IPS DF 6.9 (cell line): ENCODE data around the gene KLC3.
"Not testable (repeated sequence)": the region's sequence is repeated elsewhere in the genome, so short reads cannot be mapped to it uniquely, and the experiment has no call there.

Source experiments
- DNase-seq: peaks from one replicate; pipeline ENCODE4 v3.0.0-alpha.2; 2013; ENCODE audit warnings: low read depth, low spot score
- H3K27ac ChIP-seq: one replicate; pipeline ENCODE4 v1.5.1; 2013; ENCODE audit warnings: low read length, control low read depth
- H3K27me3 ChIP-seq: 2 replicates; pipeline ENCODE4 v1.6.1; 2013; ENCODE audit warnings: mild to moderate bottlenecking, low read length; ENCODE audit not compliant: control insufficient read depth, insufficient read depth
- H3K36me3 ChIP-seq: 2 replicates; pipeline ENCODE4 v1.6.1; 2013; ENCODE audit warnings: low read length; ENCODE audit not compliant: control insufficient read depth, insufficient read depth
- H3K4me1 ChIP-seq: 2 replicates; pipeline ENCODE4 v1.6.1; 2013; ENCODE audit warnings: low read length; ENCODE audit not compliant: control insufficient read depth, insufficient read depth
- H3K4me3 ChIP-seq: 2 replicates; pipeline ENCODE4 v1.5.1; 2013; ENCODE audit warnings: mild to moderate bottlenecking, low read length
- H3K9me3 ChIP-seq: 2 replicates; pipeline ENCODE4 v1.6.1; 2013; ENCODE audit warnings: low read length, inconsistent platforms; ENCODE audit not compliant: control insufficient read depth, insufficient read depth
- WGBS: extraction: QIAGEN DNeasy Blood & Tissue Kit; methylation state at CpG from one replicate; pipeline ENCODE4 v1.1.7; 2013; ENCODE audit warnings: mixed read lengths, missing lambda C conversion rate; ENCODE audit not compliant: insufficient read length, insufficient coverage; 5-methylcytosine and 5-hydroxymethylcytosine counted together

KLC3 gene

GRCh38 chr19:45333609-45334303 lies 6.8 kb upstream of the KLC3 start:
- H3K36me3 ChIP-seq: no peaks in the 10 kb centered on the region
- H3K4me1 ChIP-seq: no peaks in the 10 kb centered on the region
- no peaks in the 10 kb centered on the region for H3K27me3 ChIP-seq
- H3K4me3 ChIP-seq: no peak overlapping the region
- H3K27ac ChIP-seq: no peak overlapping the region
- no peaks in the 10 kb centered on the region for H3K9me3 ChIP-seq
- no peak for DNase-seq
- no CpG with 5 or more reads among the region's 10 CpGs for WGBS

DNA sequence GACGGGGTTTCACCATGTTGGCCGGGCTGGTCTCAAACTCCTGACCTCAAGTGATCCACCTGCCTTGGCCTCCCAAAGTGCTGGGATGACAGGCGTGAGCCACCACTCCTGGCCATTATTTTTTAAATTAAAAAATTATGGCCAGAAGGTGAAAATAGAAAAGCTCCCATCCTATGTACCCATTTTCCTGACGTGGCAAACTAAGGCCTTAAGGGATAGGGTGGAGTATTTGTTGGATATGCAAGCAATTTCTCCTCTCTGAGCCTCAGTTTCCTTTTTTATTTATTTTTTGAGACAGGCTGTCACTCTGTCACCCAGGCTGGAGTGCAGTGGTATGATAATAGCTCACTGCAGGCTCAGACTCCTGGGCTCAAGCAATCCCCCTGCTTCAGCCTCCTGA lies 5.7 kb upstream of the KLC3 start:
- not testable (repeated sequence) for H3K9me3 ChIP-seq, H3K27me3 ChIP-seq, H3K4me3 ChIP-seq, DNase-seq, H3K27ac ChIP-seq, H3K4me1 ChIP-seq, H3K36me3 ChIP-seq
- no CpG with 5 or more reads among the region's 4 CpGs for WGBS

DNA sequence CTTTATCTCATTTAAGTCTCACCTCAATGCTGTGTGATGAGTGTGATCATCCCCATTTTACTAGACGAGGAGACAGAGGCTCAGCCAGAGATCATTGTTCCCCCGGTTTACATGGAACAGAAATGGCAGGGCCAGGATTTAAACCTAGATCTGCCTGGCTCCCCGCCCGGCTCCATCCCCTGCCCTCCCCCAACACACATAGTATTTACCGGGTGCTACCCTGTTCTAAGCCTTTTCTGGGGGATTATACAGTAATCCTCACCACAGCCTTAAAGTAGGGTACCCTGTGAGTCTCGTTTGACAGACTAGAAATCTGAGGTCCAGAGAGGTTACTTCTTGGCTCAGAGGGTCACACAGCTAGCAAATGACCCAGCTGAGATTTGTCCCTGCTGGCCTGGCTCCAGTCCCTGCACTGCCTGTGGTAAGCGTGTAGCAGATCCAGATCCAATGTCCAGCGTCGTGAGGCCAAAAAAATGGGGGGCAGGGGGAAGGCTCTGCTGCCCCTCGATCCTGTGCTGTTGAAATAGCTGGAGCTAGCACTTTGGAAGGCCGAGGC lies 3.8 kb upstream of the KLC3 start:
- Histone ChIP-seq H3K27me3 (peaks cover 8% of the 10 kb centered on the region; the same call in 1 of the 2 replicates), H3K4me1 (no peaks in the 10 kb centered on the region), H3K9me3 (no peaks in the 10 kb centered on the region), H3K4me3 (no peak overlapping the region), H3K27ac (no peak overlapping the region), H3K36me3 (no peaks in the 10 kb centered on the region)
- DNase-seq: no peak
- WGBS: no CpG with 5 or more reads among the region's 11 CpGs

- no peaks in the 10 kb centered on the region for H3K9me3 ChIP-seq
- H3K27ac ChIP-seq: no peak overlapping the region
- H3K27me3 ChIP-seq: peaks cover 8% of the 10 kb centered on the region; the same call in 1 of the 2 replicates
- no peaks in the 10 kb centered on the region for H3K4me1 ChIP-seq
- H3K4me3 ChIP-seq: no peak overlapping the region
- H3K36me3 ChIP-seq: no peaks in the 10 kb centered on the region
- WGBS: no CpG with 5 or more reads among the region's 6 CpGs
- no peak for DNase-seq
These were observed 921 bp upstream of the KLC3 start for GRCh38 chr19:45339629-45340028.

GRCh38 chr19:45340899-45341453 lies 426 bp downstream of the KLC3 start:
- peaks cover 8% of the 10 kb centered on the region; the same call in 1 of the 2 replicates for H3K27me3 ChIP-seq
- no peaks in the 10 kb centered on the region for H3K9me3 ChIP-seq
- H3K4me1 ChIP-seq: no peaks in the 10 kb centered on the region
- H3K4me3 ChIP-seq: peak overlapping the region; percentile 62; the same call in 1 of the 2 replicates
- no peaks in the 10 kb centered on the region for H3K36me3 ChIP-seq
- WGBS: no CpG with 5 or more reads among the region's 25 CpGs
- no peak overlapping the region for H3K27ac ChIP-seq
- DNase-seq: no peak

DNA sequence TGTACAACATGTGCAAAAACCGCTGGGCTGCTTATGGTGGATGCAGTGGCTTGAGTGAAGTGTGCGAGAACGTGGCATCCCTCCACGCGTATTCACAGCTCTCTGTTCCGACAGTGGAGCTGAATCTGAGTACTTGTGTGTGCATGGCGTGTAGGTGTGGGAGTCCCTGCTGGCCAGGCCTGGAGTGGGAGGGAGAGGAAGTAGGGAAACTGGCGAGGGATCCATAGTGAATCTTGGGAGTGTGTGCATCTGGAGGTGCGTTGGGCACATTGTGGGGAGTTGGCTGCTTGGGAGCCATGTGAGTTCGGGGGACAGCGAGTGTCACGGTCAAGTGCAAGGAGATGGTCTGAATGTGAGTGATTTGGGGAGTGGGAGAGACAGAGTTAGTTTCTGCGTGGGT lies 2.4 kb downstream of the KLC3 start:
- Histone ChIP-seq H3K36me3 (no peaks in the 10 kb centered on the region), H3K4me3 (no peak overlapping the region), H3K4me1 (peaks cover 2% of the 10 kb centered on the region; the same call in 1 of the 2 replicates), H3K27me3 (peaks cover 8% of the 10 kb centered on the region; the same call in 1 of the 2 replicates), H3K27ac (no peak overlapping the region), H3K9me3 (no peaks in the 10 kb centered on the region)
- no CpG with 5 or more reads among the region's 13 CpGs for whole genome bisulfite sequencing
- DNase-seq: no peak

GRCh38 chr19:45344621-45345505 lies 4.3 kb downstream of the KLC3 start:
- Histone ChIP-seq H3K4me3 (no peak overlapping the region), H3K4me1 (peaks cover 2% of the 10 kb centered on the region; the same call in 1 of the 2 replicates), H3K27me3 (peaks cover 8% of the 10 kb centered on the region; the same call in 1 of the 2 replicates), H3K27ac (no peak overlapping the region), H3K36me3 (peaks cover 4% of the 10 kb centered on the region), H3K9me3 (no peaks in the 10 kb centered on the region)
- no CpG with 5 or more reads among the region's 15 CpGs for WGBS
- no peak for DNase-seq

- WGBS: no CpG with 5 or more reads among the region's 15 CpGs
- Histone ChIP-seq H3K36me3 (peaks cover 7% of the 10 kb centered on the region), H3K27me3 (peaks cover 8% of the 10 kb centered on the region; the same call in 1 of the 2 replicates), H3K27ac (no peak overlapping the region), H3K4me1 (peaks cover 2% of the 10 kb centered on the region; the same call in 1 of the 2 replicates), H3K9me3 (no peaks in the 10 kb centered on the region), H3K4me3 (no peak overlapping the region)
- no peak for DNase-seq
These were observed 4.9 kb downstream of the KLC3 start for GRCh38 chr19:45345506-45345860.

DNA sequence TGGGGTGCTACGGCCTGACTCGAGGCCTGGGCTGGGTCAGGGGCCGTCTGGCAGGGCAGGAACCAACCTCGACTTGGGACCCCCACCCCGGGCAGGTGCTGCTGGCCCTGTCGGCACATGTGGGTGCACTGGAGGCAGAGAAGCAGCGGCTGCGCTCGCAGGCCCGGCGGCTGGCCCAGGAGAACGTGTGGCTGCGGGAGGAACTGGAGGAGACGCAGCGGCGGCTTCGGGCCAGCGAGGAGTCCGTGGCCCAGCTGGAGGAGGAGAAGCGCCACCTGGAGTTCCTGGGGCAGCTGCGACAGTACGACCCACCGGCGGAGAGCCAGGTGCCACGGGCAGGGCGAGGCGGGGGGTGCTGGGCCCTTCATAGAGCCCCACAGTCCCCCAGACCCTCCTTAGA lies 5.9 kb downstream of the KLC3 start:
- DNase-seq: no peak
- H3K27me3 ChIP-seq: peaks cover 4% of the 10 kb centered on the region; the same call in 1 of the 2 replicates
- no CpG with 5 or more reads among the region's 27 CpGs for WGBS
- H3K36me3 ChIP-seq: peaks cover 15% of the 10 kb centered on the region
- H3K9me3 ChIP-seq: no peaks in the 10 kb centered on the region
- no peak overlapping the region for H3K27ac ChIP-seq
- H3K4me3 ChIP-seq: no peak overlapping the region
- peaks cover 2% of the 10 kb centered on the region; the same call in 1 of the 2 replicates for H3K4me1 ChIP-seq
